ENCODE results near the gene USP14. TPM values are rescaled to one million over a fixed set of nuclear protein-coding genes. Genes with fewer than 3 reads are reported as not detected.
A peak's percentile ranks its signal among the peaks of the same experiment; 100 is the strongest.
"Not testable (repeated sequence)": the region's sequence is repeated elsewhere in the genome, so short reads cannot be mapped to it uniquely, and the experiment has no call there.

Gene USP14
- total and polyA plus RNA-seq, 7 experiments from 2014 or later, result 34.0 to 70.6 (median 43.5) TPM

DNA sequence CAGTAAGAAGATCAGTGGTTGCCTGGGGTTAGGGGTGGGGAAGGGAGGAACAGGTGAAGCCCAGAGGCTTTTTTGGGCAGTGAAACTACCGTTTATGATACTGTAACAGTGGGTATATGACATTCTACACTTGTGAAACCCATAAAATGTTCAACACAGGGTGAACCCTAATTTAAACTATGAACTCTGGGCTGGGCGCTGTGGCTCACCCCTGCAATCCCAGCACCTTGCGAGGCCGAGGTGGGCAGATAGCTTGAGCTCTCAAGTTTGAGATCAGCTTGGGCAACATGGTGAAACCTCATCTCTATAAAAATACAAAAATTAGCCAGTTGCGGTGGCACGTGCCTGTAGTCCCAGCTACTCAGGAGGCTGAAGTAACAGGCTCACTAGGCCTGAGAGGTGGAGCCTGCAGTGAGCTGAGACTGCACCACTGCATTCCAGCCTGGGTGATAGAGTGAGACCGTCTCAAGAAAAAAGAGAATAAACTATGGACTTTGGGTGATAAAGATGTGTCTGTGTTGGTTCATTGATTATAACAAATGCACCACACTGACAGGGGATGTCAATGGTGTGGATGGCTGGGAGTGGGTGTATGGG, 17.6 kb upstream of the USP14 start:
- no peaks in the 10 kb centered on the region for H3K36me3 ChIP-seq (ENCODE audit: control insufficient read depth in 2 of 3, insufficient read depth in 3 of 3, low read length in 3 of 3)
- intact Hi-C loops (cut with micrococcal nuclease), result no loop called here
- Mint-ChIP-seq H3K27me3 (peaks cover 0 to 16% (median 0%) of the 10 kb centered on the region in 5 donors), H3K4me3 (no peak overlapping the region), H3K9me3 (no peaks in the 10 kb centered on the region), H3K4me1 (peaks cover 0 to 4% (median 0%) of the 10 kb centered on the region in 7 donors), H3K36me3 (no peaks in the 10 kb centered on the region), H3K27ac (no peak overlapping the region)
- no peaks in the 10 kb centered on the region for H3K4me1 ChIP-seq (ENCODE audit: control insufficient read depth in 2 of 2, insufficient read depth in 2 of 2, low read length in 2 of 2)
- CTCF ChIA-PET, result interaction anchor here (0.6 kb wide), 1 partner anchor 326 kb away, joined by 3 read pairs; no protein-coding TSS in a partner anchor
- no peak overlapping the region for H3K27ac ChIP-seq (ENCODE audit: low read depth, low read length)
- H3K9me3 ChIP-seq (ENCODE audit: control insufficient read depth in 2 of 3, low read length in 3 of 3), result no peaks in the 10 kb centered on the region
- H3K27me3 ChIP-seq (ENCODE audit: control insufficient read depth in 2 of 2, insufficient read depth in 2 of 2, low read length in 2 of 2), result no peaks in the 10 kb centered on the region
- DNase-seq, result no peak
- POLR2A ChIA-PET, result no interaction called here
- no peak for ATAC-seq
- no peak overlapping the region for H3K4me3 ChIP-seq (ENCODE audit: low read length)

DNA sequence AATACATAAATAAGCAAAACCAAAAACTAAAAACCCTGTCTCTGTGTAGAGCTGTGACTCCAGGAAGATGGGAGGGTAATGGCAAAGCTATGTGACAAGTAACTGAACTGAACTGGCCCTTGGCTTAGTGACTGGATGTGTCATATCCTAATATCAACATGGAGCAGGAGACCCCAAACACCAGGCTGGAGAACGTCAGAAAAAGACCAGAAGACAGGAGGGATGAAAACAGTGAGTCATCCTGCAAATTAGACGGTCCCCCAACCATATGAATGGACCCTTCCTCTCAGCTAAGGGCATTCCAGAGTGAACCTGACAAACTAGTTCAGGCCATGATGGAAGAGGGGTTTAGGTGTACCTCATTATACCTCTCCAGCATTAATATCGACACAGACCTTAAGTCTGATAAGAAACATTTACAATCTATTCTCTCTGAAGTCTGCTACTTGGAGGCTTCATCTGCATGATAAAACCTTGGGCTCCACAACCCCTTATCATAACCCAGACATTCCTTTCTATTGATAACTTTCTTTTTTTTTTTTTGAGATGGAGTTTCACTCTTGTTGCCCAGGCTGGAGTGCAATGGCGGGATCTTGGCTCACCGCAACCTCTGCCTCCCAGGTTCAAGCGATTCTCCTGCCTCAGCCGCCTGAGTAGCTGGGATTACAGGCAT, 15.6 kb upstream of the USP14 start:
- POLR2A ChIA-PET, ATAC-seq, H3K36me3 Mint-ChIP-seq: not testable (repeated sequence)

DNA sequence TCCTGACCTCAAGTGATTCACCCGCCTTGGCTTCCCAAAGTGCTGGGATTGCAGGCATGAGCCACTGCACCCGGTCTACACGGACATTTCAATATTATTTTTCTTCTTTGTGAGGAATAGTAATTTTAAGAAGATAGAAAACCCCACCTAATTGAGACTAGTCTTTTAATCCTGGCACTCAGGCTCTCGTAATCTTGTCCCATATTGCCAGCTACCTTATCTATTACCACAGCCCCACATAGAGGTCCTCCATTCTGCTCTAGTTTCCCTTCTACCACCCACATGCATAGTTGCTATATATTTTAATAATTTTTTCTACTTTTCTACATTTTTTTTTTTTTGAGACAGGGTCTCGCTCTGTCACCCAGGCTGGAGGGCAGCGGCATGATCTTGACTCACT, 9.5 kb upstream of the USP14 start:
- intact Hi-C loops (cut with micrococcal nuclease), result no loop called here
- peaks cover 0 to 2% (median 0%) of the 10 kb centered on the region in 7 donors for H3K4me1 Mint-ChIP-seq
- CTCF ChIA-PET, result no interaction called here
- Histone ChIP-seq H3K4me1 (ENCODE audit: control insufficient read depth in 2 of 2, insufficient read depth in 2 of 2, low read length in 2 of 2) (no peaks in the 10 kb centered on the region), H3K36me3 (ENCODE audit: control insufficient read depth in 2 of 3, insufficient read depth in 3 of 3, low read length in 3 of 3) (no peaks in the 10 kb centered on the region), H3K27ac (ENCODE audit: low read depth, low read length) (no peak overlapping the region), H3K27me3 (ENCODE audit: control insufficient read depth in 2 of 2, insufficient read depth in 2 of 2, low read length in 2 of 2) (no peaks in the 10 kb centered on the region), H3K4me3 (ENCODE audit: low read length) (no peak overlapping the region), H3K9me3 (ENCODE audit: control insufficient read depth in 2 of 3, low read length in 3 of 3) (no peaks in the 10 kb centered on the region)
- H3K27ac Mint-ChIP-seq, result no peak overlapping the region
- no peaks in the 10 kb centered on the region for H3K9me3 Mint-ChIP-seq
- H3K27me3 Mint-ChIP-seq, result peaks cover 0 to 19% (median 5%) of the 10 kb centered on the region in 5 donors
- POLR2A ChIA-PET, result no interaction called here
- H3K4me3 Mint-ChIP-seq, result no peak overlapping the region
- DNase-seq, result no peak
- ATAC-seq, result no peak
- H3K36me3 Mint-ChIP-seq, result no peaks in the 10 kb centered on the region

More for the DNA sequence above, 15.6 kb upstream of the USP14 start:
- H3K9me3 ChIP-seq (ENCODE audit: control insufficient read depth in 2 of 3, low read length in 3 of 3); H3K27ac Mint-ChIP-seq; H3K27me3 ChIP-seq (ENCODE audit: control insufficient read depth in 2 of 2, insufficient read depth in 2 of 2, low read length in 2 of 2); H3K4me1 Mint-ChIP-seq; intact Hi-C loops (cut with micrococcal nuclease); CTCF ChIA-PET; H3K4me3 ChIP-seq (ENCODE audit: low read length); DNase-seq; H3K36me3 ChIP-seq (ENCODE audit: control insufficient read depth in 2 of 3, insufficient read depth in 3 of 3, low read length in 3 of 3); H3K27ac ChIP-seq (ENCODE audit: low read depth, low read length); H3K4me3 Mint-ChIP-seq; H3K4me1 ChIP-seq (ENCODE audit: control insufficient read depth in 2 of 2, insufficient read depth in 2 of 2, low read length in 2 of 2); H3K9me3 Mint-ChIP-seq: not testable (repeated sequence)
- H3K27me3 Mint-ChIP-seq, result peaks cover 0 to 20% (median 0%) of the 10 kb centered on the region in 5 donors

DNA sequence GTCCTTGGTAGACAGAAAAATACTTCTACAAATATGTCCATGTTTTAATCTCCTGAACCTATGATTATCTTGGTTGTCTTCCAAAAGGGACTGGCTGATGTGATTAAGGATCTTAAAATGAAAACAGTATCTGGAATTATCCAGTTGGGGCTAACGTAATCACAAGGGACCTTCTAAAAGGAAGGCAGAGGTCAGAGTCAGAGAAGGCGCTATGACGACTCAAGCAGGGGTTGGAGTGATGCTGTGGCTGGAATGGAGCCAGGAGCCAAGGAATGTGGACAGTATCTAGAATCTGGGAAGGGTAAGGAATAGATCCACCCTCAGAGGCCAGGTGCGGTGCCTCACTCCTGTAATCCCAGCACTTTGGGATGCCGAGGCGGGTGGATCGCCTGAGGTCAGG, 4.2 kb upstream of the USP14 start:
- peak overlapping the region in 1 of 9 donors; percentile 63 for H3K27ac Mint-ChIP-seq
- CTCF ChIA-PET, result no interaction called here
- intact Hi-C loops (cut with micrococcal nuclease), result no loop called here
- POLR2A ChIA-PET, result no interaction called here
- peaks cover 0 to 19% (median 5%) of the 10 kb centered on the region in 5 donors for H3K27me3 Mint-ChIP-seq
- no peaks in the 10 kb centered on the region for H3K9me3 Mint-ChIP-seq
- ATAC-seq (no peak), DNase-seq (no peak)
- Histone ChIP-seq H3K4me3 (ENCODE audit: low read length) (no peak overlapping the region), H3K27ac (ENCODE audit: low read depth, low read length) (no peak overlapping the region), H3K9me3 (ENCODE audit: control insufficient read depth in 2 of 3, low read length in 3 of 3) (no peaks in the 10 kb centered on the region), H3K27me3 (ENCODE audit: control insufficient read depth in 2 of 2, insufficient read depth in 2 of 2, low read length in 2 of 2) (no peaks in the 10 kb centered on the region), H3K4me1 (ENCODE audit: control insufficient read depth in 2 of 2, insufficient read depth in 2 of 2, low read length in 2 of 2) (peaks cover under 1 to 4% of the 10 kb centered on the region in 2 donors), H3K36me3 (ENCODE audit: control insufficient read depth in 2 of 3, insufficient read depth in 3 of 3, low read length in 3 of 3) (no peaks in the 10 kb centered on the region)
- H3K4me3 Mint-ChIP-seq, result no peak overlapping the region
- peaks cover 0 to 10% (median 4%) of the 10 kb centered on the region in 7 donors for H3K4me1 Mint-ChIP-seq
- peaks cover 0 to 2% (median 0%) of the 10 kb centered on the region in 5 donors for H3K36me3 Mint-ChIP-seq

DNA sequence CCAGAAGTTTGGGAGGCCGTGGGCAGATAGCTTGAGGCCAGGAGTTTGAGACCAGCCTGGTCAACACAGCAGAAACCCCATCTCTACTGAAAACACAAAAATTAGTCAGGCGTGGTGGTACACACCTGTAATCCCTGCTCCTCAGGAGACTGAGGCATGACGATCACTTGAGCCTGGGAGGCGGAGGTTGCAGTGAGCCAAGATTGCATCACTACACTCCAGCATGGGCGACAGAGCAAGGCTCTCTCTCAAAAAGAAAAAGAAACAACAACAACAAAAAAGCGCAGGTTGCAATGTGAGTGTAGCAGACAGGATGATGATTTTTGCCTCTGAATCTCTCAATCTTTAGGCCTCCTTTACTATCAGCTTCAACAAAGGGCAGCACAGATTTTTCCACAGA, 2.7 kb upstream of the USP14 start:
- POLR2A ChIA-PET, result interaction anchor here (0.7 kb wide), 1 partner anchor 112 kb away, joined by 3 read pairs; the partner anchor contains the start of gene THOC1
- intact Hi-C loops (cut with micrococcal nuclease), result loop anchor here in 1 of 2 donors (5.0 kb wide), 2 partner anchors 37 to 557 kb away; partner anchors contain the start of gene ENOSF1
- Histone ChIP-seq H3K27me3 (ENCODE audit: control insufficient read depth in 2 of 2, insufficient read depth in 2 of 2, low read length in 2 of 2) (no peaks in the 10 kb centered on the region), H3K4me3 (ENCODE audit: low read length) (no peak overlapping the region), H3K36me3 (ENCODE audit: control insufficient read depth in 2 of 3, insufficient read depth in 3 of 3, low read length in 3 of 3) (no peaks in the 10 kb centered on the region), H3K4me1 (ENCODE audit: control insufficient read depth in 2 of 2, insufficient read depth in 2 of 2, low read length in 2 of 2) (peaks cover 4 to 15% of the 10 kb centered on the region in 2 donors), H3K27ac (ENCODE audit: low read depth, low read length) (no peak overlapping the region), H3K9me3 (ENCODE audit: control insufficient read depth in 2 of 3, low read length in 3 of 3) (no peaks in the 10 kb centered on the region)
- Mint-ChIP-seq H3K4me3 (no peak overlapping the region), H3K4me1 (peaks cover 6 to 25% (median 19%) of the 10 kb centered on the region in 7 donors), H3K27ac (no peak overlapping the region), H3K36me3 (peaks cover 0 to 2% (median 0%) of the 10 kb centered on the region in 5 donors), H3K9me3 (no peaks in the 10 kb centered on the region), H3K27me3 (peaks cover 0 to 14% (median 0%) of the 10 kb centered on the region in 5 donors)
- DNase-seq, result no peak
- CTCF ChIA-PET, result no interaction called here
- ATAC-seq, result no peak

DNA sequence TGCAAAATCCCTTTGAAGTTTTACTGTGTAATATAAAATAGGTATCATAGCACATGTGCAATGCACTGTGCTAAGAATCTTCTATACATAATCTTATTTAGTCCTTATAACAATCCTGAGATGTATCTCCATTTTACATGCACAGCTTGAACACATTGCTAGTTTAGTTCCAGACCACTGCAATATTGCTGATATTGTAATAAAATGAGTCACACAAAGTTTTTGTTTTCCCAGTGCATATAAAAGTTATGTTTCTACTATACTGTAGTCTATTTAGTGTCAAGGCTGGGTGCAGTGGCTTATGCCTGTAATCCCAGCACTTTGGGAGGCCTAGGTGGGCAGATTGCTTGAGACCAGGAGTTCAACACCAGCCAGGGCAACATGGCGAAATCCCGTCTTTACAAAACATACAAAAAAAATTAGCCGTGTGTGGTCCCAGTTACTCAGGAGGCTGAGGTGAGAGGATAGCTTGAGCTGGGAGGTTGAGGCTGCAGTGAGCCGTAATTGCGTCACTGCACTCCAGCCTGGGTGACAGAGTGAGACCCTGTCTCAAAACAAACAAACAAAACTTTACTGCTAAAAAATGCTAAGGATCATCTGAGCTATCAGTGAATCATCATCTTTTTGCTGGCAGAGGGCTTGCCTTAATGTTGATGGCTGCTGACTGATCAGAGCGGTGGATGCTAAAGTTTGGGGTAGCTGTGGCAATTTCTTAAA, 1.7 kb upstream of the USP14 start:
- CTCF ChIA-PET, result no interaction called here
- POLR2A ChIA-PET, result no interaction called here
- Histone ChIP-seq H3K9me3 (ENCODE audit: control insufficient read depth in 2 of 3, low read length in 3 of 3) (no peaks in the 10 kb centered on the region), H3K4me1 (ENCODE audit: control insufficient read depth in 2 of 2, insufficient read depth in 2 of 2, low read length in 2 of 2) (peaks cover 4 to 15% of the 10 kb centered on the region in 2 donors), H3K36me3 (ENCODE audit: control insufficient read depth in 2 of 3, insufficient read depth in 3 of 3, low read length in 3 of 3) (no peaks in the 10 kb centered on the region), H3K4me3 (ENCODE audit: low read length) (no peak overlapping the region), H3K27ac (ENCODE audit: low read depth, low read length) (no peak overlapping the region), H3K27me3 (ENCODE audit: control insufficient read depth in 2 of 2, insufficient read depth in 2 of 2, low read length in 2 of 2) (no peaks in the 10 kb centered on the region)
- Mint-ChIP-seq H3K4me1 (peaks cover 12 to 35% (median 27%) of the 10 kb centered on the region in 7 donors), H3K27ac (peak overlapping the region in 4 of 9 donors; percentile 32 to 71 (median 44)), H3K9me3 (no peaks in the 10 kb centered on the region), H3K27me3 (peaks cover 0 to 6% (median 0%) of the 10 kb centered on the region in 5 donors), H3K36me3 (peaks cover 0 to 3% (median 0%) of the 10 kb centered on the region in 5 donors), H3K4me3 (peak overlapping the region in 6 of 10 donors; percentile 15 to 57 (median 29))
- DNase-seq (no peak), ATAC-seq (no peak)
- intact Hi-C loops (cut with micrococcal nuclease), result loop anchor here in 1 of 2 donors (5.0 kb wide), 2 partner anchors 36 to 556 kb away; partner anchors contain the start of gene ENOSF1

Data from naive thymus-derived CD4-positive, alpha-beta T cell (primary cell).